HG03280 (cell line): Measurements from ENCODE around the gene ZNF888.
"Not testable (repeated sequence)": the region's sequence is repeated elsewhere in the genome, so short reads cannot be mapped to it uniquely, and the experiment has no call there.

Source experiments
- ATAC-seq: cut with Tn5 transposase; IDR thresholded peaks from one replicate; pipeline ENCODE4 v1.9.1; 2021; ENCODE audit warnings: mild to moderate bottlenecking, moderate library complexity; ENCODE audit not compliant: unreplicated experiment

Gene ZNF888

GRCh38 chr19:52922841-52923777 lies at the start of gene ZNF888:
Gene ZNF888, minus strand, starts transcription at chr19:52923428. Its CDS starts 5,555 bp downstream, at chr19:52917873.
- ATAC-seq, result peak; percentile 98

- no peak for ATAC-seq
Measured at GRCh38 chr19:52967772-52968171, 44.5 kb upstream of the ZNF888 start.

- ATAC-seq, result no peak
Measured at GRCh38 chr19:52963247-52963618, 40.0 kb upstream of the ZNF888 start.

GRCh38 chr19:52962394-52963246 lies 39.4 kb upstream of the ZNF888 start, which contains the start of gene ZNF816:
Gene ZNF816, minus strand, starts transcription at chr19:52962881. Its CDS starts 6,792 bp downstream, at chr19:52956089.
- peak; percentile 99 for ATAC-seq

GRCh38 chr19:52961981-52962380 lies 38.8 kb upstream of the ZNF888 start:
- ATAC-seq, result no peak

GRCh38 chr19:52959613-52960295 lies 36.5 kb upstream of the ZNF888 start:
- no peak for ATAC-seq

GRCh38 chr19:52957591-52957990 lies 34.4 kb upstream of the ZNF888 start:
- no peak for ATAC-seq

GRCh38 chr19:52956917-52957316 lies 33.7 kb upstream of the ZNF888 start:
- ATAC-seq, result no peak

- ATAC-seq, result no peak
Measured at GRCh38 chr19:52949422-52949821, 26.2 kb upstream of the ZNF888 start.

GRCh38 chr19:52948025-52948770 lies 25.0 kb upstream of the ZNF888 start:
- ATAC-seq, result no peak

GRCh38 chr19:52946322-52947310 lies 23.4 kb upstream of the ZNF888 start:
- no peak for ATAC-seq

- no peak for ATAC-seq
Measured at GRCh38 chr19:52945652-52946321, 22.6 kb upstream of the ZNF888 start.

GRCh38 chr19:52944703-52945493 lies 21.7 kb upstream of the ZNF888 start:
- not testable (repeated sequence) for ATAC-seq

- no peak for ATAC-seq
Measured at GRCh38 chr19:52943884-52944643, 20.8 kb upstream of the ZNF888 start.

- no peak for ATAC-seq
Measured at GRCh38 chr19:52943134-52943883, 20.1 kb upstream of the ZNF888 start.
